ENCODE results near the gene HRH3.

HRH3 gene

GRCh38 chr20:62243906-62244515 is 23.9 kb upstream of the HRH3 start:
- DNase-seq = no peak

GRCh38 chr20:62243106-62243505 is 23.0 kb upstream of the HRH3 start:
- DNase-seq = no peak

GRCh38 chr20:62242176-62242575 is 22.1 kb upstream of the HRH3 start:
- no peak for DNase-seq

- DNase-seq = no peak
These were observed 21.4 kb upstream of the HRH3 start for GRCh38 chr20:62241506-62241905.

- no peak for DNase-seq
These were observed 20.1 kb upstream of the HRH3 start for GRCh38 chr20:62240020-62240685.

GRCh38 chr20:62239278-62239879 is 19.3 kb upstream of the HRH3 start:
- DNase-seq = no peak

- peak; percentile 11 for DNase-seq
These were observed 18.6 kb upstream of the HRH3 start for GRCh38 chr20:62238569-62239277.

GRCh38 chr20:62237801-62238568 is 17.9 kb upstream of the HRH3 start, which contains the start of gene OSBPL2:
OSBPL2 (plus strand) TSS chr20:62238521; CDS start chr20:62256185, 17,664 bp downstream.
- peak; percentile 100 for DNase-seq

- DNase-seq = peak; percentile 6
These were observed 17.4 kb upstream of the HRH3 start for GRCh38 chr20:62237514-62237800.

GRCh38 chr20:62236766-62237513 is 16.9 kb upstream of the HRH3 start:
- no peak for DNase-seq

GRCh38 chr20:62236200-62236599 is 16.1 kb upstream of the HRH3 start:
- DNase-seq = no peak

- DNase-seq = no peak
These were observed 15.7 kb upstream of the HRH3 start for GRCh38 chr20:62235777-62236157.

GRCh38 chr20:62235001-62235776 is 15.1 kb upstream of the HRH3 start:
- no peak for DNase-seq

GRCh38 chr20:62234339-62234738 is 14.3 kb upstream of the HRH3 start:
- DNase-seq = no peak

- no peak for DNase-seq
These were observed 13.6 kb upstream of the HRH3 start for GRCh38 chr20:62233684-62234083.

GRCh38 chr20:62232770-62233645 is 12.9 kb upstream of the HRH3 start:
- DNase-seq = no peak

GRCh38 chr20:62232194-62232593 is 12.1 kb upstream of the HRH3 start:
- no peak for DNase-seq

GRCh38 chr20:62231292-62231691 is 11.2 kb upstream of the HRH3 start:
- no peak for DNase-seq

GRCh38 chr20:62230696-62231095 is 10.6 kb upstream of the HRH3 start:
- DNase-seq = no peak

GRCh38 chr20:62230276-62230675 is 10.2 kb upstream of the HRH3 start:
- DNase-seq = no peak

GRCh38 chr20:62229667-62230066 is 9.6 kb upstream of the HRH3 start:
- no peak for DNase-seq
